ENCODE data around the gene UTP14A.
"Not testable (repeated sequence)": the region's sequence is repeated elsewhere in the genome, so short reads cannot be mapped to it uniquely, and the experiment has no call there.

UTP14A gene, protein sequence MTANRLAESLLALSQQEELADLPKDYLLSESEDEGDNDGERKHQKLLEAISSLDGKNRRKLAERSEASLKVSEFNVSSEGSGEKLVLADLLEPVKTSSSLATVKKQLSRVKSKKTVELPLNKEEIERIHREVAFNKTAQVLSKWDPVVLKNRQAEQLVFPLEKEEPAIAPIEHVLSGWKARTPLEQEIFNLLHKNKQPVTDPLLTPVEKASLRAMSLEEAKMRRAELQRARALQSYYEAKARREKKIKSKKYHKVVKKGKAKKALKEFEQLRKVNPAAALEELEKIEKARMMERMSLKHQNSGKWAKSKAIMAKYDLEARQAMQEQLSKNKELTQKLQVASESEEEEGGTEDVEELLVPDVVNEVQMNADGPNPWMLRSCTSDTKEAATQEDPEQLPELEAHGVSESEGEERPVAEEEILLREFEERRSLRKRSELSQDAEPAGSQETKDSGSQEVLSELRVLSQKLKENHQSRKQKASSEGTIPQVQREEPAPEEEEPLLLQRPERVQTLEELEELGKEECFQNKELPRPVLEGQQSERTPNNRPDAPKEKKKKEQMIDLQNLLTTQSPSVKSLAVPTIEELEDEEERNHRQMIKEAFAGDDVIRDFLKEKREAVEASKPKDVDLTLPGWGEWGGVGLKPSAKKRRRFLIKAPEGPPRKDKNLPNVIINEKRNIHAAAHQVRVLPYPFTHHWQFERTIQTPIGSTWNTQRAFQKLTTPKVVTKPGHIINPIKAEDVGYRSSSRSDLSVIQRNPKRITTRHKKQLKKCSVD

DNA sequence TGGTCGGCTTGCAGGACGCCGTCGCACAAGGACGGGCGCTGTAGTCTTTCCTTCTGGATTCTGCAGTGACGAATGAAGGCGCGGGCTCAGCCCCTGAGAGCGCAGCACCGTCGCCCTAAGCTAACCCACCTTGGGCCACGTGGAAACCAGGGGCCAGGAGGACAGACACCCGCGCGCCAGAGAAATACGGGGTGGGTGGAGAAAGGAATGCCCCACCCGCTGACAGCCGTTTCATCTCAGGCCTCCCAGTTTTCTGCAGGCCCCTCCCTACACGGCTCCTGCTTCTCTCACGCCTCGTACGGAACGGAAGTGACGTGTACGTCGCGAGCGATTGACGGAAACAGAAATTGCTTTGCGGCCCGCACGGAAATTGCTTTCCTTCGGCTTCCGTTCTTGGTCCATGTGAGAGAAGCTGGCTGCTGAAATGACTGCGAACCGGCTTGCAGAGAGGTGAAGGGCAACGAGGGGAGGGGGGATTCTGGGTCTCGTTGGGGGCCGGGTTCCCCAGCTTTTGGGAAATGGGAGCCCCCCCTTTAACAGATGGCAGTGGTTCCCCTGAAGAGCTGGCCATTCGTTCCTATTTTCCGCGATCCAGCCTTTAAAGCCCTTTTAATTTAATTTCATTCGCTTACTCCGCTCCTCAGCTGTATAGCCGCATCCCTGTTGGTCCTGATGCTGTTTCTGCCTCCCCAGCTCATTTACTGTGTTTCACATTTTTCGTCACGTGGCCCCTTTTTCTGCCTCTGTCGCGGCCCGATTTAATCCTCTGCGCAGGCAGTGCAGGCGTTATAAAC lies at the start of gene UTP14A:
TSS of gene UTP14A (plus strand) at position 378 of the 794 bp plus-strand sequence. CDS start at position 425, 47 bp downstream.
- DNase-seq, result peak; percentile 87

DNA sequence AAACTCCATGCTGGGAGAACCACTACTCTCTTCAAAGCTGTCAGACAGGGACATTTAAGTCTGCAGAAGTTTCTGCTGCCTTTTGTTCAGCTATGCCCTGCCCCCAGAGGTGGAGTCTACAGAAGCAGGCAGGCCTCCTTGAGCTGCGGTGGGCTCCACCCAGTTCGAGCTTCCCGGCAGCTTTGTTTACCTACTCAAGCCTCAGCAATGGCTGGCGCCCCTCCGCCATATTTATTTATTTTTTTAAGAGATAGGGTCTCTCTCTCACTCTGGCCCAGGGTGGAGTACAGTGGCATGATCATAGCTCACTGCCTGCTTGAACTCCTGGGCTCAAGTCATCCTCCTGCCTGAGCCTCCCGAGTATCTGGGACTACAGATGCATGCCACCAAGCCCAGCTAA lies 46.8 kb upstream of the UTP14A start:
- DNase-seq, result not testable (repeated sequence)

DNA sequence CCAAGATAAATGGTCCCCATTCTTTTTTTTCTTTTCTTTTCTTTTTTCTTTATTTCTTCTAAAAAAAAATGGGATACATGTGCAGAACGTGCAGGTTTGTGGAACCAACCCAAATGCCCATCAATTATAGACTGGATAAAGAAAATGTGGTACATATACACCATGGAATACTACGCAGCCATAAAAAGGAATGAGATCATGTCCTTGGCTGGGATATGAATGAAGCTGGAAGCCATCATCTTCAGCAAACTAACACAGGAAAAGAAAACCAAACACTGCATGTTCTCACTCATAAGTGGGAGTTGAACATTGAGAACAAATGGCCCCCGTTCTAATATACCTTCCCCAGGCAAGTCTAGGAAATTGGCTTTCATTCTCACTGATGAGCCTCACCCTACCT lies 39.6 kb upstream of the UTP14A start:
- DNase-seq, result not testable (repeated sequence)

GRCh38 chrX:129872524-129872923 lies 33.4 kb upstream of the UTP14A start:
- no peak for DNase-seq

GRCh38 chrX:129875669-129876068 lies 30.3 kb upstream of the UTP14A start:
- DNase-seq, result no peak

- no peak for DNase-seq
Observed at GRCh38 chrX:129876771-129877305, 29.1 kb upstream of the UTP14A start.

DNA sequence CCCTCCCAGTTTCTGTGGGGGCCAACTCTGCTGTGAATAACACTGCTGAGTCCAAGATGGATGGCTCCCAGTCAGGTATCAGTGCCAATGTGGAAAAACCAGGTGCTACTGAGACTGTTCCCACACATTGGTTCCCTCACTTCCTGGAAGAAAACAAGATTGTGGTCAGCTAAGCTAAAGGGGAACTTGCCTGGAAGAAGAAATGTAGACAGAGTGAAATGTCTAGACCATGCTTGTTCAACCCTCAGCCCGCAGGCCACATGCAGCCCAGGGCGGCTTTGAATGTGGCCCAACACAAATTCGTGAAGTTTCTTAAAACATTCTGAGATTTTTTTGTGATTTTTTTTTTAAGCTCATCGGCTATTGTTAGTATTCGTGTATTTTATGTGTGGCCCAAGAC lies 28.6 kb upstream of the UTP14A start:
- DNase-seq, result no peak

- no peak for DNase-seq
Observed at GRCh38 chrX:129900054-129900453, 5.9 kb upstream of the UTP14A start.

DNA sequence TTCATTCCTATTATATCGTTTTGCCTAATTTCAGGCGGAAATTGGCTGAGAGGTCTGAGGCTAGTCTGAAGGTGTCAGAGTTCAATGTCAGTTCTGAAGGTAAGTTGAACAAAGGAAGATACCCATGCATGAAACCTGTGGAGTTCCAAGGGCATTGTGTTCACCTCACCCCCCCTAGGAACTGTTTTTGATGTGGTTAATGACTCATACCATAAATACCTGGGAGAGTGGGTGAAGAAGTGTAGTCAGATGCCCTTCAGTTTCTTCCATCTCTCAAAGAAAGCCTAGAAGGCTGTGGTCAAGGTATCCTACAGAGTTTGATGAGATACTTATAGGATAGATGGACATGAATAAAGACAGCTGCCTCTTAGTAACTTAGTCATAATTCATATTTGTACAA lies 2.7 kb downstream of the UTP14A start:
- no peak for DNase-seq

GRCh38 chrX:129925305-129926092 lies 19.5 kb downstream of the UTP14A start:
- DNase-seq, result peak; percentile 81

- no peak for DNase-seq
Observed at GRCh38 chrX:129930941-129931410, 25.0 kb downstream of the UTP14A start.

GRCh38 chrX:129931411-129932015 lies 25.5 kb downstream of the UTP14A start:
- DNase-seq, result peak; percentile 73

GRCh38 chrX:129932016-129932820 lies 26.3 kb downstream of the UTP14A start:
- DNase-seq, result peak; percentile 92

- DNase-seq, result no peak
Observed at GRCh38 chrX:129932821-129933321, 26.9 kb downstream of the UTP14A start.

DNA sequence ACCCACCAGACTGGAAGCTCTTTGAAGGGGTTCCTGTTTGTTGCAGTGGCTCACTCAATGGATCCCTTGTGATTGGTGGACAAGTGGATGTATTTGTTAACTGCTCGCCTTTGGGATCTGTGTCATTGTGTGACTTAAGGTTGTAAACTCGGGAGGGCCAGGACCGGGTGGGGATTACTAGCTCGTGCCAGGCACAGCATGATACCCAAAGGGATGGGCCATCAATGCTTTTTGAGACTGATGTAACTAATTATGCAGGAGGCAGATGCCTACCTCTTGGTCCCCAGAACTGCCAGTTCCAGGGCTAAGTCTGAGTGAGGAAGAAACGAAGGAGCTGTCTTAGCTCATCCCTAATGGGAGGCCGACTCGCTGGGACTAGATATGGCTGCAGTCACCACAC lies 27.7 kb downstream of the UTP14A start:
- no peak for DNase-seq

GRCh38 chrX:129934461-129934860 lies 28.5 kb downstream of the UTP14A start:
- no peak for DNase-seq

GRCh38 chrX:129934952-129935351 lies 29.0 kb downstream of the UTP14A start:
- DNase-seq, result no peak

GRCh38 chrX:129938081-129938480 lies 32.1 kb downstream of the UTP14A start:
- DNase-seq, result no peak

DNA sequence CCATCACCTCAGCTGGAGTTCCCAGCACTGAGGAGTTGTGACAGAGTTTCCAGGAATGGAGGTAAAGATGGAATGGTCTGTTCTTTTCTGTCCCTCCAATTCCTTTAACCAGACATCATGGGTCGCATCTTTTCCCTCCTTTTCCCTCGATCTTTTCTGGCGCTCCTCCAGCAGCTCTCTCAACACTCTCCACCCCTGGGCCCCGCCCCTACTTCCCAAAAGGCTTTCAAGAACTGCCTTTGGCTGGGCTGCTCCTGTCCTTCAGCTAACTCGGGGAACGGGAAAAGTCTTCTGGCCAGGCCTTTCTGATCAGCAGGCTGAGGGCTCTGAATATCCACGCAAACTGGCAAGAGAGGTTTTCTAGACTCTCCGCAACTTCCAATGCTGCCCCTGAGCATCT lies 34.0 kb downstream of the UTP14A start:
- no peak for DNase-seq

- DNase-seq, result no peak
Observed at GRCh38 chrX:129940721-129941120, 34.8 kb downstream of the UTP14A start.

All from CD4-positive, alpha-beta T cell treated with Interleukin-6 for 4 hours (primary cell).